ENCODE data around the gene PM20D1. TPM values are rescaled to one million over a fixed set of nuclear protein-coding genes. Genes with fewer than 3 reads are reported as not detected.
A peak's percentile ranks its signal among the peaks of the same experiment; 100 is the strongest.
"Not testable (repeated sequence)": the region's sequence is repeated elsewhere in the genome, so short reads cannot be mapped to it uniquely, and the experiment has no call there.

Gene PM20D1
- total and polyA plus RNA-seq, 2 donors (not counting 1 experiment from before 2014, with no cell fraction given) = not detected

GRCh38 chr1:205890631-205891030, 40.7 kb upstream of the PM20D1 start:
- peak in 1 of 2 donors; percentile 37 for DNase-seq (ENCODE audit: low read depth in 2 of 2)
- not testable (repeated sequence) for H3K27ac ChIP-seq (ENCODE audit: insufficient read depth, low read length); H3K27me3 ChIP-seq (ENCODE audit: control insufficient read depth, insufficient read depth, low read length); H3K9me3 ChIP-seq (ENCODE audit: control insufficient read depth, insufficient read depth, low read depth, low read length); H3K79me2 ChIP-seq (ENCODE audit: control insufficient read depth, insufficient read depth, low read length); H3K4me2 ChIP-seq (ENCODE audit: extremely low read depth, insufficient read depth, low read length); H2AFZ ChIP-seq (ENCODE audit: low read length); H3K4me1 ChIP-seq (ENCODE audit: control insufficient read depth, extremely low read depth, insufficient read depth, low read length); H3K4me3 ChIP-seq (replicated peaks in 1 of 4; ENCODE audit: control extremely low read depth in 1 of 4, insufficient read depth in 1 of 4, low read depth in 3 of 4, low read length in 4 of 4); H3K36me3 ChIP-seq (ENCODE audit: control insufficient read depth, insufficient read depth, low read length); H3K9ac ChIP-seq (ENCODE audit: insufficient read depth, low read length); H4K20me1 ChIP-seq (ENCODE audit: control insufficient read depth, extremely low read depth, insufficient read depth, low read length)

GRCh38 chr1:205889706-205890105, 39.8 kb upstream of the PM20D1 start:
- peak; percentile 33 to 92 for DNase-seq (ENCODE audit: low read depth in 2 of 2)
- peak overlapping the region; percentile 13 for H3K4me2 ChIP-seq (ENCODE audit: extremely low read depth, insufficient read depth, low read length)

GRCh38 chr1:205889006-205889405, 39.1 kb upstream of the PM20D1 start:
- H3K36me3 ChIP-seq (ENCODE audit: control insufficient read depth, insufficient read depth, low read length); H3K9ac ChIP-seq (ENCODE audit: insufficient read depth, low read length); H3K9me3 ChIP-seq (ENCODE audit: control insufficient read depth, insufficient read depth, low read depth, low read length); H4K20me1 ChIP-seq (ENCODE audit: control insufficient read depth, extremely low read depth, insufficient read depth, low read length); H3K27ac ChIP-seq (ENCODE audit: insufficient read depth, low read length); H3K4me2 ChIP-seq (ENCODE audit: extremely low read depth, insufficient read depth, low read length); H3K27me3 ChIP-seq (ENCODE audit: control insufficient read depth, insufficient read depth, low read length); H3K4me1 ChIP-seq (ENCODE audit: control insufficient read depth, extremely low read depth, insufficient read depth, low read length); DNase-seq (ENCODE audit: low read depth in 2 of 2); H2AFZ ChIP-seq (ENCODE audit: low read length); H3K79me2 ChIP-seq (ENCODE audit: control insufficient read depth, insufficient read depth, low read length); H3K4me3 ChIP-seq (replicated peaks in 1 of 4; ENCODE audit: control extremely low read depth in 1 of 4, insufficient read depth in 1 of 4, low read depth in 3 of 4, low read length in 4 of 4): not testable (repeated sequence)

More at GRCh38 chr1:205889706-205890105, 39.8 kb upstream of the PM20D1 start:
- H3K9me3 ChIP-seq (ENCODE audit: control insufficient read depth, insufficient read depth, low read depth, low read length); H3K36me3 ChIP-seq (ENCODE audit: control insufficient read depth, insufficient read depth, low read length); H3K27me3 ChIP-seq (ENCODE audit: control insufficient read depth, insufficient read depth, low read length); H3K4me1 ChIP-seq (ENCODE audit: control insufficient read depth, extremely low read depth, insufficient read depth, low read length); H4K20me1 ChIP-seq (ENCODE audit: control insufficient read depth, extremely low read depth, insufficient read depth, low read length); H3K4me3 ChIP-seq (replicated peaks in 1 of 4; ENCODE audit: control extremely low read depth in 1 of 4, insufficient read depth in 1 of 4, low read depth in 3 of 4, low read length in 4 of 4); H2AFZ ChIP-seq (ENCODE audit: low read length); H3K27ac ChIP-seq (ENCODE audit: insufficient read depth, low read length); H3K9ac ChIP-seq (ENCODE audit: insufficient read depth, low read length); H3K79me2 ChIP-seq (ENCODE audit: control insufficient read depth, insufficient read depth, low read length): not testable (repeated sequence)

GRCh38 chr1:205883792-205884191, 33.9 kb upstream of the PM20D1 start:
- no peaks in the 10 kb centered on the region for H3K9me3 ChIP-seq (ENCODE audit: control insufficient read depth, insufficient read depth, low read depth, low read length)
- H3K4me2 ChIP-seq (ENCODE audit: extremely low read depth, insufficient read depth, low read length) = no peak overlapping the region
- H3K4me1 ChIP-seq (ENCODE audit: control insufficient read depth, extremely low read depth, insufficient read depth, low read length) = no peaks in the 10 kb centered on the region
- H3K27ac ChIP-seq (ENCODE audit: insufficient read depth, low read length) = no peak overlapping the region
- H3K79me2 ChIP-seq (ENCODE audit: control insufficient read depth, insufficient read depth, low read length) = no peaks in the 10 kb centered on the region
- no peak for DNase-seq (ENCODE audit: low read depth in 2 of 2)
- no peaks in the 10 kb centered on the region for H3K36me3 ChIP-seq (ENCODE audit: control insufficient read depth, insufficient read depth, low read length)
- TF ChIP-seq EZH2 (IDR thresholded peaks at IDR 0.05; ENCODE audit: low read length, missing control alignments) = no peak
- TF ChIP-seq CTCF (conservative IDR thresholded peaks at IDR 0.05 in 1 of 2, IDR thresholded peaks at IDR 0.05 in 1 of 2; ENCODE audit: low read depth in 1 of 2, low read length in 2 of 2) = no peak
- H4K20me1 ChIP-seq (ENCODE audit: control insufficient read depth, extremely low read depth, insufficient read depth, low read length) = no peaks in the 10 kb centered on the region
- H3K9ac ChIP-seq (ENCODE audit: insufficient read depth, low read length) = no peak overlapping the region
- H3K4me3 ChIP-seq (replicated peaks in 1 of 4; ENCODE audit: control extremely low read depth in 1 of 4, insufficient read depth in 1 of 4, low read depth in 3 of 4, low read length in 4 of 4) = no peak overlapping the region
- no peak overlapping the region for H2AFZ ChIP-seq (ENCODE audit: low read length)
- H3K27me3 ChIP-seq (ENCODE audit: control insufficient read depth, insufficient read depth, low read length) = no peaks in the 10 kb centered on the region
